ENCODE measurements around the gene UAP1. TPM values are rescaled to one million over a fixed set of nuclear protein-coding genes. Genes with fewer than 3 reads are reported as not detected.

UAP1 gene
- total RNA-seq, 1 experiment from 2014 or later, result 26.9 TPM

DNA sequence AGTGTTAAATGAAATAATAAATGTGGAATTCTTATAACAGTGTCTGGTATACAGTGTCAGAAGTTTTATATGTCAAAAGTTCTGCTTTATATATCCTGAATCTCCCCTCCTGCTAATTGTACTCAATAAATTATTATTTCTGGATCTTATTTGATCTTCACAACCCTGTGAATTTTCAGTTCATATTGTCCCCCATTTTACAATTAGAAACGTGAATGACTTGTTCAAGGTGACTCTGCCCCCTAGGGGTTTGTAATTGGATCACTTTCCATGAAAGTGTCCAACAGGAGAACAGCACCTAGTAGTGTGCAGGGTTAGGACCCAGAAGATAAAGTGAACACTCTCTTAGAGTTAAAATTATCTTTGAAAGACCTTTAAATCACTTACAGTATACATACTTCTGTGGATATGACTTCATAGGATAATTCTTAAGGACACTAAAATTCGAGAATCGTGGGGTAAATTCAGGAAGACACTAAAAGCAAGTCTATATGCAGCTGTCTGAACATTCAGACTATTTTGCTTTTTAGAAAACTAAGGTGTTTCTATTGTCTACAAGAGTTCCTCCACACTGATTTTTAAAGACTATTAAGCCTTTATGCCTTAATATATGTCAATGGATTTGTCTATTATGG, 66.3 kb downstream of the UAP1 start:
- H2BK5ac ChIP-seq (ENCODE audit: insufficient read length, low read length), result no peak overlapping the region
- no peak overlapping the region for H4K8ac ChIP-seq (replicated peaks; ENCODE audit: insufficient read length, low read depth, low read length)
- H3K14ac ChIP-seq (ENCODE audit: insufficient read depth, low read length), result no peak overlapping the region
- no peak overlapping the region for H3K23ac ChIP-seq (ENCODE audit: insufficient read length, low read depth, low read length)
- H3K27ac ChIP-seq (ENCODE audit: insufficient read length, low read depth, low read length), result no peak overlapping the region
- no peak overlapping the region for H2BK120ac ChIP-seq (ENCODE audit: low read depth, low read length, poor library complexity, severe bottlenecking)
- no peaks in the 10 kb centered on the region for H3K9me3 ChIP-seq (ENCODE audit: control insufficient read depth, low read depth, low read length)
- no peaks in the 10 kb centered on the region for H3K79me1 ChIP-seq (ENCODE audit: insufficient read depth, low read depth, low read length, poor library complexity, severe bottlenecking)
- H2BK15ac ChIP-seq (ENCODE audit: low read depth, low read length), result no peak overlapping the region
- no peak overlapping the region for H3K4ac ChIP-seq (ENCODE audit: low read depth, low read length)
- Mint-ChIP-seq H3K9me3 (no peaks in the 10 kb centered on the region), H3K27ac (no peak overlapping the region), H3K36me3 (ENCODE audit: insufficient read depth in 1 of 3, low read depth in 3 of 3) (no peaks in the 10 kb centered on the region), H3K27me3 (ENCODE audit: low read depth) (peaks cover 2% of the 10 kb centered on the region; the same call in 1 of the 2 replicates), H3K4me3 (no peak overlapping the region), H3K4me1 (peaks cover 7 to 13% of the 10 kb centered on the region in 2 experiments)
- WGBS (ENCODE audit: extremely low coverage, insufficient read length, low lambda C conversion rate), result no CpG with 5 or more reads among the region's 3 CpGs
- no peak overlapping the region for H4K5ac ChIP-seq (ENCODE audit: insufficient read length, low read depth, low read length)
- H3K4me2 ChIP-seq (ENCODE audit: insufficient read depth, insufficient read length, low read length), result no peak overlapping the region
- H3K79me2 ChIP-seq (ENCODE audit: insufficient read depth, low read length), result no peaks in the 10 kb centered on the region
- DNase-seq, result no peak
- no peaks in the 10 kb centered on the region for H3K4me1 ChIP-seq (ENCODE audit: insufficient read depth, low read length)
- no peak overlapping the region for H4K91ac ChIP-seq (ENCODE audit: insufficient read length, low read depth, low read length)
- H3K9ac ChIP-seq (ENCODE audit: extremely low read depth, insufficient read length, low read length), result no peak overlapping the region
- no peak overlapping the region for H3K56ac ChIP-seq (ENCODE audit: insufficient read length, low read depth, low read length)
- H2BK20ac ChIP-seq (ENCODE audit: low read depth, low read length, poor library complexity, severe bottlenecking), result no peak overlapping the region
- no peak overlapping the region for H2AFZ ChIP-seq (ENCODE audit: low read length)
- H3T11ph ChIP-seq (ENCODE audit: low read length), result no peak overlapping the region
- no peaks in the 10 kb centered on the region for H4K20me1 ChIP-seq (ENCODE audit: control insufficient read depth, insufficient read depth, insufficient read length)
- H3K27me3 ChIP-seq (ENCODE audit: insufficient read depth, low read length), result no peaks in the 10 kb centered on the region
- H2AK5ac ChIP-seq (ENCODE audit: insufficient read length, low read length), result no peak overlapping the region
- TF ChIP-seq, protein P1, sequence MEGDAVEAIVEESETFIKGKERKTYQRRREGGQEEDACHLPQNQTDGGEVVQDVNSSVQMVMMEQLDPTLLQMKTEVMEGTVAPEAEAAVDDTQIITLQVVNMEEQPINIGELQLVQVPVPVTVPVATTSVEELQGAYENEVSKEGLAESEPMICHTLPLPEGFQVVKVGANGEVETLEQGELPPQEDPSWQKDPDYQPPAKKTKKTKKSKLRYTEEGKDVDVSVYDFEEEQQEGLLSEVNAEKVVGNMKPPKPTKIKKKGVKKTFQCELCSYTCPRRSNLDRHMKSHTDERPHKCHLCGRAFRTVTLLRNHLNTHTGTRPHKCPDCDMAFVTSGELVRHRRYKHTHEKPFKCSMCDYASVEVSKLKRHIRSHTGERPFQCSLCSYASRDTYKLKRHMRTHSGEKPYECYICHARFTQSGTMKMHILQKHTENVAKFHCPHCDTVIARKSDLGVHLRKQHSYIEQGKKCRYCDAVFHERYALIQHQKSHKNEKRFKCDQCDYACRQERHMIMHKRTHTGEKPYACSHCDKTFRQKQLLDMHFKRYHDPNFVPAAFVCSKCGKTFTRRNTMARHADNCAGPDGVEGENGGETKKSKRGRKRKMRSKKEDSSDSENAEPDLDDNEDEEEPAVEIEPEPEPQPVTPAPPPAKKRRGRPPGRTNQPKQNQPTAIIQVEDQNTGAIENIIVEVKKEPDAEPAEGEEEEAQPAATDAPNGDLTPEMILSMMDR (conservative IDR thresholded peaks at IDR 0.05), result peak; percentile 67
- H2BK12ac ChIP-seq (ENCODE audit: insufficient read length, low read depth, low read length), result no peak overlapping the region
- no peak overlapping the region for H3K18ac ChIP-seq (ENCODE audit: insufficient read length, low read depth, low read length)
- no peaks in the 10 kb centered on the region for H3K23me2 ChIP-seq (ENCODE audit: insufficient read length, low read depth, low read length, poor library complexity, severe bottlenecking)

All from H9 (cell line).